SH-SY5Y (cell line): ENCODE results near the gene FMNL2.

Source experiments
- GATA2 ChIP-seq: IDR thresholded peaks from 2 replicates; pipeline ENCODE4 v1.6.1; 2011; ENCODE audit warnings: mild to moderate bottlenecking, low read depth, low read length
- GATA3 ChIP-seq: IDR thresholded peaks from 2 replicates; pipeline ENCODE4 v1.6.1; 2011; ENCODE audit warnings: low read depth, mild to moderate bottlenecking, low read length, moderate library complexity

DNA sequence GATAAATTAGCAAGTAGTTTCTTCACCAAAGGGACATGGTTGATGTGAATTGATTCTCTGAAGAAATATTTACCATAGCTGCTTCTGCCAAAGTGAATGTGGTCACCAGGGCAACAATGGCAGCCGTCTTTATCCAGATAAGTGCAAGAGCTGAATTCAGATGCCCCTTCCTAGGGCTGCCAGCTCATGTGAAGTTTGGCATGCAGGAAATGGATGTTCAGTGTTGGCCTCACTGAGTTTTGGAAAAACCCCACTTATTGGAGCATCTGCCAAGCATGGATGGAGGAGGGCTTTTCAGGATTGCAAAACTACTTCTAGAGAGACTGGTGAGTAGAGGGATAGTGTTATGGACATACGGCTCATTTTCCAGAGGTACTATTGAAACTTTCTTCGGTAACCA lies 80.8 kb downstream of the FMNL2 start:
- TF ChIP-seq GATA3: no peak
- no peak for TF ChIP-seq GATA2
